ENCODE data around the gene CACFD1. TPM values are rescaled to one million over a fixed set of nuclear protein-coding genes. Genes with fewer than 3 reads are reported as not detected.
A peak's percentile ranks its signal among the peaks of the same experiment; 100 is the strongest.

Gene CACFD1
- total and polyA plus RNA-seq, 9 of the 15 experiments (the other 6 are each of a cell fraction or from before 2014, with no cell fraction given), result 0.11 to 1.4 (median 1.1) TPM; not detected in 2

GRCh38 chr9:133417541-133418461 lies 42.0 kb upstream of the CACFD1 start, which contains the start of gene REXO4 (continued):
- TF ChIP-seq, protein P1, sequence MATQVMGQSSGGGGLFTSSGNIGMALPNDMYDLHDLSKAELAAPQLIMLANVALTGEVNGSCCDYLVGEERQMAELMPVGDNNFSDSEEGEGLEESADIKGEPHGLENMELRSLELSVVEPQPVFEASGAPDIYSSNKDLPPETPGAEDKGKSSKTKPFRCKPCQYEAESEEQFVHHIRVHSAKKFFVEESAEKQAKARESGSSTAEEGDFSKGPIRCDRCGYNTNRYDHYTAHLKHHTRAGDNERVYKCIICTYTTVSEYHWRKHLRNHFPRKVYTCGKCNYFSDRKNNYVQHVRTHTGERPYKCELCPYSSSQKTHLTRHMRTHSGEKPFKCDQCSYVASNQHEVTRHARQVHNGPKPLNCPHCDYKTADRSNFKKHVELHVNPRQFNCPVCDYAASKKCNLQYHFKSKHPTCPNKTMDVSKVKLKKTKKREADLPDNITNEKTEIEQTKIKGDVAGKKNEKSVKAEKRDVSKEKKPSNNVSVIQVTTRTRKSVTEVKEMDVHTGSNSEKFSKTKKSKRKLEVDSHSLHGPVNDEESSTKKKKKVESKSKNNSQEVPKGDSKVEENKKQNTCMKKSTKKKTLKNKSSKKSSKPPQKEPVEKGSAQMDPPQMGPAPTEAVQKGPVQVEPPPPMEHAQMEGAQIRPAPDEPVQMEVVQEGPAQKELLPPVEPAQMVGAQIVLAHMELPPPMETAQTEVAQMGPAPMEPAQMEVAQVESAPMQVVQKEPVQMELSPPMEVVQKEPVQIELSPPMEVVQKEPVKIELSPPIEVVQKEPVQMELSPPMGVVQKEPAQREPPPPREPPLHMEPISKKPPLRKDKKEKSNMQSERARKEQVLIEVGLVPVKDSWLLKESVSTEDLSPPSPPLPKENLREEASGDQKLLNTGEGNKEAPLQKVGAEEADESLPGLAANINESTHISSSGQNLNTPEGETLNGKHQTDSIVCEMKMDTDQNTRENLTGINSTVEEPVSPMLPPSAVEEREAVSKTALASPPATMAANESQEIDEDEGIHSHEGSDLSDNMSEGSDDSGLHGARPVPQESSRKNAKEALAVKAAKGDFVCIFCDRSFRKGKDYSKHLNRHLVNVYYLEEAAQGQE (IDR thresholded peaks at IDR 0.05; ENCODE audit: borderline replicate concordance), result no peak
- TF ChIP-seq, protein P1 (CRISPR knock-in tag; IDR thresholded peaks at IDR 0.05; ENCODE audit: low read depth), result peak; percentile 39; the same call in 1 of the 2 replicates
- peak; percentile 32; the same call in 1 of the 2 replicates for TF ChIP-seq JUN (IDR thresholded peaks at IDR 0.05; ENCODE audit: borderline replicate concordance, low read depth, low read length)
- no peak for TF ChIP-seq JUN (CRISPR knock-in tag; IDR thresholded peaks at IDR 0.05; ENCODE audit: borderline replicate concordance)
- peak; percentile 90 for TF ChIP-seq ETV5 (CRISPR knock-in tag; IDR thresholded peaks at IDR 0.05; ENCODE audit: low read depth)
- TF ChIP-seq SMAD1 (IDR thresholded peaks at IDR 0.05; ENCODE audit: low read depth, low read length, partially characterized antibody), result no peak
- TF ChIP-seq, protein P2, sequence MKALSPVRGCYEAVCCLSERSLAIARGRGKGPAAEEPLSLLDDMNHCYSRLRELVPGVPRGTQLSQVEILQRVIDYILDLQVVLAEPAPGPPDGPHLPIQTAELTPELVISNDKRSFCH (CRISPR knock-in tag; IDR thresholded peaks at IDR 0.05), result no peak
- TF ChIP-seq, protein P2 (tag; IDR thresholded peaks at IDR 0.05), result peak; percentile 91
- peak; percentile 93 for TF ChIP-seq RB1 (IDR thresholded peaks at IDR 0.05; ENCODE audit: low read depth)
- TF ChIP-seq, protein P3, sequence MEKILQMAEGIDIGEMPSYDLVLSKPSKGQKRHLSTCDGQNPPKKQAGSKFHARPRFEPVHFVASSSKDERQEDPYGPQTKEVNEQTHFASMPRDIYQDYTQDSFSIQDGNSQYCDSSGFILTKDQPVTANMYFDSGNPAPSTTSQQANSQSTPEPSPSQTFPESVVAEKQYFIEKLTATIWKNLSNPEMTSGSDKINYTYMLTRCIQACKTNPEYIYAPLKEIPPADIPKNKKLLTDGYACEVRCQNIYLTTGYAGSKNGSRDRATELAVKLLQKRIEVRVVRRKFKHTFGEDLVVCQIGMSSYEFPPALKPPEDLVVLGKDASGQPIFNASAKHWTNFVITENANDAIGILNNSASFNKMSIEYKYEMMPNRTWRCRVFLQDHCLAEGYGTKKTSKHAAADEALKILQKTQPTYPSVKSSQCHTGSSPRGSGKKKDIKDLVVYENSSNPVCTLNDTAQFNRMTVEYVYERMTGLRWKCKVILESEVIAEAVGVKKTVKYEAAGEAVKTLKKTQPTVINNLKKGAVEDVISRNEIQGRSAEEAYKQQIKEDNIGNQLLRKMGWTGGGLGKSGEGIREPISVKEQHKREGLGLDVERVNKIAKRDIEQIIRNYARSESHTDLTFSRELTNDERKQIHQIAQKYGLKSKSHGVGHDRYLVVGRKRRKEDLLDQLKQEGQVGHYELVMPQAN (IDR thresholded peaks at IDR 0.05; ENCODE audit: borderline replicate concordance), result peak; percentile 89; the same call in 1 of the 2 replicates
- no peak for TF ChIP-seq SP2 (IDR thresholded peaks at IDR 0.05; ENCODE audit: extremely low read depth, low read depth, low read length, poor library complexity, severe bottlenecking)
- no peak for TF ChIP-seq CTCF (IDR thresholded peaks at IDR 0.05 in 2 of 3, conservative IDR thresholded peaks at IDR 0.05 in 1 of 3; ENCODE audit: insufficient read depth in 2 of 3, low read depth in 1 of 3, low read length in 3 of 3)
- TF ChIP-seq PHF21A (IDR thresholded peaks at IDR 0.05; ENCODE audit: borderline replicate concordance, low read depth), result peak; percentile 54; the same call in 1 of the 2 replicates
